ENCODE results near the gene NECTIN2. TPM values are rescaled to one million over a fixed set of nuclear protein-coding genes. Genes with fewer than 3 reads are reported as not detected.

Gene NECTIN2
- total RNA-seq, 1 experiment from 2014 or later: 76.7 TPM

GRCh38 chr19:44845286-44845611, 848 bp upstream of the NECTIN2 start:
- CTCF ChIA-PET: interaction anchor here (0.6 kb wide), 2 partner anchors 43 to 107 kb away, joined by 6 to 10 read pairs; no protein-coding TSS in a partner anchor
- TF ChIP-seq EZH2 (IDR thresholded peaks at IDR 0.05; ENCODE audit: borderline replicate concordance, low read depth, low read length, poor library complexity, severe bottlenecking): no peak
- TF ChIP-seq CTCF (conservative IDR thresholded peaks at IDR 0.05; ENCODE audit: low read depth, low read length): no peak
- TSS peak; percentile 59 for BruUV-seq (replicated peaks)

GRCh38 chr19:44846455-44847143, 502 bp downstream of the NECTIN2 start:
- no peaks in the 10 kb centered on the region for H3K36me3 ChIP-seq (ENCODE audit: insufficient read depth, low read length, poor library complexity, severe bottlenecking)
- no peaks in the 10 kb centered on the region for H3K9me3 ChIP-seq (ENCODE audit: low read depth, low read length, poor library complexity, severe bottlenecking)
- intact Hi-C loops (cut with micrococcal nuclease; ENCODE audit: unreplicated experiment): loop anchor here (2.0 to 10.0 kb wide), 2 partner anchors 44 to 162 kb away; partner anchors contain the start of gene TOMM40
- DNase-seq (ENCODE audit: low spot score): no peak
- POLR2A ChIA-PET (ENCODE audit: low non-redundant PET): interaction anchor here (0.6 kb wide), 1 partner anchor 155 kb away, joined by 5 read pairs; no protein-coding TSS in a partner anchor
- BruUV-seq (replicated peaks): no TSS peak
- peak overlapping the region; percentile 64 for H3K4me3 ChIP-seq (ENCODE audit: low read depth, low read length, poor library complexity, severe bottlenecking)
- H3K27me3 ChIP-seq (replicated peaks; ENCODE audit: insufficient read depth, low read depth, low read length, poor library complexity): no peaks in the 10 kb centered on the region
- TF ChIP-seq EZH2 (IDR thresholded peaks at IDR 0.05; ENCODE audit: borderline replicate concordance, low read depth, low read length, poor library complexity, severe bottlenecking): no peak
- TF ChIP-seq CTCF (conservative IDR thresholded peaks at IDR 0.05; ENCODE audit: low read depth, low read length): no peak
- H3K27ac ChIP-seq (ENCODE audit: low read depth, low read length, poor library complexity, severe bottlenecking): peak overlapping the region; percentile 96
- CTCF ChIA-PET: interaction anchor here (1.0 kb wide), 1 partner anchor 43 kb away, joined by 4 read pairs; no protein-coding TSS in a partner anchor
- peaks cover 29% of the 10 kb centered on the region for H3K4me1 ChIP-seq (ENCODE audit: insufficient read depth, low read length, poor library complexity, severe bottlenecking)

More at GRCh38 chr19:44845286-44845611, 848 bp upstream of the NECTIN2 start:
- DNase-seq (ENCODE audit: low spot score): no peak
- Histone ChIP-seq H3K9me3 (ENCODE audit: low read depth, low read length, poor library complexity, severe bottlenecking) (no peaks in the 10 kb centered on the region), H3K4me3 (ENCODE audit: low read depth, low read length, poor library complexity, severe bottlenecking) (peak overlapping the region; percentile 64), H3K27ac (ENCODE audit: low read depth, low read length, poor library complexity, severe bottlenecking) (peak overlapping the region; percentile 65), H3K4me1 (ENCODE audit: insufficient read depth, low read length, poor library complexity, severe bottlenecking) (peaks cover 29% of the 10 kb centered on the region), H3K36me3 (ENCODE audit: insufficient read depth, low read length, poor library complexity, severe bottlenecking) (no peaks in the 10 kb centered on the region), H3K27me3 (replicated peaks; ENCODE audit: insufficient read depth, low read depth, low read length, poor library complexity) (no peaks in the 10 kb centered on the region)
- POLR2A ChIA-PET (ENCODE audit: low non-redundant PET): no interaction called here
- intact Hi-C loops (cut with micrococcal nuclease; ENCODE audit: unreplicated experiment): loop anchor here (1.0 to 10.0 kb wide), 3 partner anchors 44 to 160 kb away; no protein-coding TSS in a partner anchor

- no peak for TF ChIP-seq EZH2 (IDR thresholded peaks at IDR 0.05; ENCODE audit: borderline replicate concordance, low read depth, low read length, poor library complexity, severe bottlenecking)
- no peak for TF ChIP-seq CTCF (conservative IDR thresholded peaks at IDR 0.05; ENCODE audit: low read depth, low read length)
- H3K36me3 ChIP-seq (ENCODE audit: insufficient read depth, low read length, poor library complexity, severe bottlenecking): no peaks in the 10 kb centered on the region
- intact Hi-C loops (cut with micrococcal nuclease; ENCODE audit: unreplicated experiment): loop anchor here (2.0 to 10.0 kb wide), 2 partner anchors 43 to 163 kb away; partner anchors contain the start of gene TOMM40
Measured at GRCh38 chr19:44847144-44848035, 1.3 kb downstream of the NECTIN2 start.

More at GRCh38 chr19:44847144-44848035, 1.3 kb downstream of the NECTIN2 start:
- Histone ChIP-seq H3K27me3 (replicated peaks; ENCODE audit: insufficient read depth, low read depth, low read length, poor library complexity) (no peaks in the 10 kb centered on the region), H3K4me3 (ENCODE audit: low read depth, low read length, poor library complexity, severe bottlenecking) (peak overlapping the region; percentile 64), H3K9me3 (ENCODE audit: low read depth, low read length, poor library complexity, severe bottlenecking) (no peaks in the 10 kb centered on the region), H3K27ac (ENCODE audit: low read depth, low read length, poor library complexity, severe bottlenecking) (peak overlapping the region; percentile 96), H3K4me1 (ENCODE audit: insufficient read depth, low read length, poor library complexity, severe bottlenecking) (peaks cover 29% of the 10 kb centered on the region)
- CTCF ChIA-PET: interaction anchor here (0.6 to 1.3 kb wide), 2 partner anchors 77 to 158 kb away, joined by 3 read pairs; no protein-coding TSS in a partner anchor
- TSS peak; percentile 74 for BruUV-seq (replicated peaks)
- POLR2A ChIA-PET (ENCODE audit: low non-redundant PET): no interaction called here
- peak; percentile 70 for DNase-seq (ENCODE audit: low spot score)

Data from A673 (cell line).